Transverse colon (tissue), 4 donors: Measurements from ENCODE around the gene CLDN6. TPM values are rescaled to one million over a fixed set of nuclear protein-coding genes. Genes with fewer than 3 reads are reported as not detected.

Experiments used
- DNase-seq: peaks from one replicate; pipeline ENCODE4 v3.0.0-alpha.2; 2019
- H3K27ac ChIP-seq, 4 donors: fragments of 200-600 bp; sonication (generic); 2 replicates each; pipeline ENCODE4 v1.5.1; 2016 to 2018; ENCODE audit warnings: inconsistent platforms in 4 of 4
- H3K27me3 ChIP-seq: fragments of 200-600 bp; sonication (generic); 2 replicates; pipeline ENCODE4 v1.5.1; 2017; ENCODE audit warnings: inconsistent platforms
- H3K36me3 ChIP-seq, 4 donors: fragments of 200-600 bp; sonication (generic); 2 replicates each; pipeline ENCODE4 v1.5.1; 2017 to 2019; ENCODE audit warnings: inconsistent platforms in 4 of 4
- H3K4me1 ChIP-seq, 4 donors: fragments of 200-600 bp; sonication (generic); 2 replicates each; pipeline ENCODE4 v1.5.1; 2017 to 2020; ENCODE audit warnings: inconsistent platforms in 4 of 4
- H3K4me3 ChIP-seq, 4 donors: fragments of 200-600 bp; sonication (generic); 1 replicate in 1 of 4; 2 replicates in 3 of 4; pipeline versions ENCODE4 v1.5.1 to v1.6.1; 2017 to 2019; ENCODE audit warnings: inconsistent platforms in 4 of 4
- H3K9me3 ChIP-seq, 2 donors: fragments of 200-600 bp; sonication (generic); 2 replicates each; pipeline ENCODE4 v1.5.1; 2017 to 2019; ENCODE audit warnings: inconsistent platforms in 2 of 2
- EP300 ChIP-seq: sonication (generic); formaldehyde crosslinking; IDR thresholded peaks from one replicate; pipeline ENCODE4 v1.6.1; 2017; ENCODE audit warnings: antibody characterized with exemption, low read depth
- POLR2A ChIP-seq: fragments of 450-650 bp; IDR thresholded peaks from one replicate; pipeline ENCODE4 v1.6.1; 2016; ENCODE audit warnings: antibody characterized with exemption, mild to moderate bottlenecking, moderate library complexity
- POLR2AphosphoS5 ChIP-seq, 3 donors: sonication (generic); formaldehyde crosslinking; IDR thresholded peaks; one replicate each; pipeline ENCODE4 v1.6.1; 2016; ENCODE audit warnings: antibody characterized with exemption in 3 of 3
- WGBS, 2 donors: methylation state at CpG; one replicate each; pipeline ENCODE4 v1.1.5; 2018; ENCODE audit warnings: low coverage in 1 of 2; 5-methylcytosine and 5-hydroxymethylcytosine counted together
- in situ Hi-C, 4 donors: fragments of 200-750 bp; cut with MboI; loops; one replicate each; pipeline versions ENCODE4 v1.15.0 to v1.15.1; 2017; ENCODE audit warnings: low sequenced_read_pairs in 3 of 4, low pct_ligation_motif_present in 1 of 4, low pct_unique_long_range_greater_than_20kb in 1 of 4
- intact Hi-C: fragments of 100-400 bp; cut with DNase I; formaldehyde crosslinking; loops from one replicate; pipeline ENCODE4 v1.15.1; 2023; ENCODE audit warnings: low total_unique reads
- total RNA-seq, 4 donors: library from RNA; depleted of rRNA; stranded (reverse); fragments of >200 nt; gene quantifications; one replicate each; pipeline ENCODE4 v1.1.0, GENCODE V29; 2016
- TF ChIP-seq, protein P1 (sequence below), 5 experiments: fragments of 200-600 bp in 3 of 5; fragments of 450-650 bp in 2 of 5; sonication (generic) in 3 of 5; IDR thresholded peaks; 1 replicate in 2 of 5; 2 replicates in 3 of 5; pipeline ENCODE4 v1.5.1; 2016 to 2017; ENCODE audit warnings: antibody characterized with exemption in 5 of 5, inconsistent platforms in 3 of 5, mild to moderate bottlenecking in 2 of 5, moderate library complexity in 1 of 5

Gene CLDN6
- total RNA-seq, 4 donors from 2014 or later: not detected

DNA sequence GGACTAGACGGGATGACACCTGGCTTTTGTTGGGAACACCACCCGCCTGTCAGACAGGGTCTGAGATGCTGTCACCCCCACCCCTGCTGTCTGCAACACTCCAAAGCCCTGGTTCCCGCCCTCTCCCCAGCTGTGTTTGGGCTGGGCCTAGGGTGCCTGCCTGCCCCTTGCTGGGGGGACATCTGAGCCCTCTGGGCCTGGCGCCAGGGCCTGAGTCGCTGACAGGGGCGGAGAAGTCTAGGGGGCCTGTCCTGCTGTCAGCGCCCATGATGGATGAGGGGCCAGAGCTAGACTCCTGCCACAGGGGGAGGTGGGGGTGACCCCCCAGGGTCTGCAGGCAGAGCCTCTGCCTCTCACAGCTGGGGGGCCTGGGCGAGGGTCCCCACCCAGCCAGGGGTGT is 30.1 kb downstream of the CLDN6 start:
- peaks cover 0 to 17% (median 11%) of the 10 kb centered on the region in 4 donors for H3K4me1 ChIP-seq
- no peak for DNase-seq
- 69% methylated on average over 5 of the region's 8 CpGs; no CpG with 5 or more reads in 1 of the 2 donors for WGBS, 2 donors
- H3K36me3 ChIP-seq: no peaks in the 10 kb centered on the region
- TF ChIP-seq POLR2AphosphoS5 (IDR thresholded peaks at IDR 0.05) (no peak), POLR2A (no peak), EP300 (no peak)
- TF ChIP-seq, protein P1, sequence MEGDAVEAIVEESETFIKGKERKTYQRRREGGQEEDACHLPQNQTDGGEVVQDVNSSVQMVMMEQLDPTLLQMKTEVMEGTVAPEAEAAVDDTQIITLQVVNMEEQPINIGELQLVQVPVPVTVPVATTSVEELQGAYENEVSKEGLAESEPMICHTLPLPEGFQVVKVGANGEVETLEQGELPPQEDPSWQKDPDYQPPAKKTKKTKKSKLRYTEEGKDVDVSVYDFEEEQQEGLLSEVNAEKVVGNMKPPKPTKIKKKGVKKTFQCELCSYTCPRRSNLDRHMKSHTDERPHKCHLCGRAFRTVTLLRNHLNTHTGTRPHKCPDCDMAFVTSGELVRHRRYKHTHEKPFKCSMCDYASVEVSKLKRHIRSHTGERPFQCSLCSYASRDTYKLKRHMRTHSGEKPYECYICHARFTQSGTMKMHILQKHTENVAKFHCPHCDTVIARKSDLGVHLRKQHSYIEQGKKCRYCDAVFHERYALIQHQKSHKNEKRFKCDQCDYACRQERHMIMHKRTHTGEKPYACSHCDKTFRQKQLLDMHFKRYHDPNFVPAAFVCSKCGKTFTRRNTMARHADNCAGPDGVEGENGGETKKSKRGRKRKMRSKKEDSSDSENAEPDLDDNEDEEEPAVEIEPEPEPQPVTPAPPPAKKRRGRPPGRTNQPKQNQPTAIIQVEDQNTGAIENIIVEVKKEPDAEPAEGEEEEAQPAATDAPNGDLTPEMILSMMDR (IDR thresholded peaks at IDR 0.05): no peak
- no peaks in the 10 kb centered on the region for H3K9me3 ChIP-seq
- H3K27ac ChIP-seq: no peak overlapping the region
- peaks cover 5% of the 10 kb centered on the region for H3K27me3 ChIP-seq
- intact Hi-C loops (no loop called here), in situ Hi-C loops (no loop called here)
- H3K4me3 ChIP-seq: no peak overlapping the region

DNA sequence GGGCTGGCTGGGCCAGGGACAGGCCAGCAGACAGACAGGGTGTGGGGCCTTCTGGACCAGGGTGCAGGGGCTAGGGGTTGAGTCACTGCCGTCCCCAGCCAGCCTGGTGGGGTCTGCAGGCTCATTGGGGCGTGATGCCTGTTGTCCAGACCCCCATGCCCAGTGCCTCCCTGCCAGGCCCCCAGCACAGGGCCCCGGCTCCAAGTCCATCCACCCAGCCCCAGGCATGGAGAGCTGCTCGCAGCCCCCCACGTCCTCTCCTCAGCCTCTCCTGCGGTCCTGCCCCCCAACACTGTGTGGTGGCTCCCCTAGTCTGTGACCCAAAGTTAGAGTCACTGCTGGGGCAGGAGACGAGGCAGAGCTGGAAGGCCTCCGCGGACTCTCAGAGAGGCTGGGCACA is 30.7 kb downstream of the CLDN6 start:
- no peak overlapping the region for H3K27ac ChIP-seq
- DNase-seq: no peak
- TF ChIP-seq EP300 (no peak), POLR2A (no peak), POLR2AphosphoS5 (IDR thresholded peaks at IDR 0.05) (no peak)
- TF ChIP-seq, protein P1 (IDR thresholded peaks at IDR 0.05): no peak
- H3K9me3 ChIP-seq: no peaks in the 10 kb centered on the region
- WGBS, 2 donors: 83% methylated on average over 9 of the region's 9 CpGs; no CpG with 5 or more reads in 1 of the 2 donors
- H3K27me3 ChIP-seq: peaks cover 5% of the 10 kb centered on the region
- intact Hi-C loops: no loop called here
- no peak overlapping the region for H3K4me3 ChIP-seq
- in situ Hi-C loops: no loop called here
- peaks cover 0 to 17% (median 11%) of the 10 kb centered on the region in 4 donors for H3K4me1 ChIP-seq
- no peaks in the 10 kb centered on the region for H3K36me3 ChIP-seq

DNA sequence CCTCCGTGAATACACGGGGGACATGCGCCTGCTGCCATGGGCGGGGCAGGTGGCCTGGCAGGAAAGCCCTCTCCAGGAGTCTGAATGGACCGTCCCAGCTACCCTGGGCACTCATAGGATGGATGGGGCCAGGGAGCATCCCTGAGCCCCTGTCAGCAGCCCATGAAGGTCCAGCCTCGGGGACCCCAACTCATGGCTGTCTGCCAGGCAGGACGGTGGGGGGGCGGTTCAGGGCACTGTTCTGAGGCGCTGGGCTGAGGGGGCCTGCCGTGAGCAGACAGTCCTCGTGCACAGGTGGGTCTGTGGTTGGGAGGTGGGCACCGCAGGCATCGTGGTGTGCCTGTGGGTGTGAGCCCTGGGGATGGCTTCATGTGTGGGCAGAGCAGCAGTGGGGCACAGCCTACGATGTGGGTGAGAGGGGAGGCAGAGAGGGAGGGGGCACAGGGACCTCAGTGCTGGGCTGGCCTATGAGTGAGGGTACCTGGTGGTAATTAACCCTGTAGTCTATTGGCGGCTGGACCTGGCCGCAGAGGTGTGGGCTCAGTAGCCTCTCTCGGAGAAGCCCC is 31.3 kb downstream of the CLDN6 start:
- 76% methylated on average over 14 of the region's 17 CpGs; no CpG with 5 or more reads in 1 of the 2 donors for WGBS, 2 donors
- TF ChIP-seq EP300 (no peak), POLR2A (no peak), POLR2AphosphoS5 (IDR thresholded peaks at IDR 0.05) (no peak)
- TF ChIP-seq, protein P1 (IDR thresholded peaks at IDR 0.05): no peak
- H3K36me3 ChIP-seq: no peaks in the 10 kb centered on the region
- H3K4me1 ChIP-seq: peaks cover 0 to 17% (median 11%) of the 10 kb centered on the region in 4 donors
- H3K9me3 ChIP-seq: no peaks in the 10 kb centered on the region
- peaks cover 5% of the 10 kb centered on the region for H3K27me3 ChIP-seq
- H3K4me3 ChIP-seq: no peak overlapping the region
- intact Hi-C loops: no loop called here
- in situ Hi-C loops: no loop called here
- H3K27ac ChIP-seq: no peak overlapping the region
- no peak for DNase-seq

DNA sequence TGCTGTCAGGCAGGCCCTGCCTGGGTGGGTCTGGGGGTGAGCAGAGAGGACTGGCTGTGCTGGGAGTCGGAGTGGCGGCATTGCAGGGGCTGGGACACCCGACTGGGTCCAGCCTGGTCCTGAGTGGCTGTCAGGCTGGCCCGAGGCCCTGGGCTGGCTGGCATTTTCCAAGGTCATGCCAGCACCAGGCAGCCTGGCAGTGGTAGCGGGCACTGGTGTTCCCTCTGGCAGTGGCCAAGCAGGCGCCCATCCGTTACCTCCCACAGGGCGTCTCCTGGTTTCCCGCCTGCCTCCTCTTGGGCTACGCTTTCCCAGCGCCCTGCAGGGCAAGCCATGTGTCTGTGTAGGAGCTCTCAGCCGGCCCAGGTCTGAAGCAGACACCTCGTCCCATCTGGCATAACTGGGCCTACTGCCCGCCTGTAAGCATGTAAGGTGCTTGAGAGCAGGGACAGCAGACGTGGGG is 32.1 kb downstream of the CLDN6 start:
- TF ChIP-seq EP300 (no peak), POLR2AphosphoS5 (IDR thresholded peaks at IDR 0.05) (no peak), POLR2A (no peak)
- TF ChIP-seq, protein P1 (IDR thresholded peaks at IDR 0.05): no peak
- H3K36me3 ChIP-seq: no peaks in the 10 kb centered on the region
- no peak overlapping the region for H3K27ac ChIP-seq
- in situ Hi-C loops (no loop called here), intact Hi-C loops (no loop called here)
- no peak for DNase-seq
- no peaks in the 10 kb centered on the region for H3K9me3 ChIP-seq
- no peak overlapping the region for H3K4me3 ChIP-seq
- WGBS, 2 donors: 84% methylated on average over 13 of the region's 15 CpGs; no CpG with 5 or more reads in 1 of the 2 donors
- H3K4me1 ChIP-seq: peaks cover 0 to 21% (median 12%) of the 10 kb centered on the region in 4 donors
- H3K27me3 ChIP-seq: peaks cover 5% of the 10 kb centered on the region
